NB4 (cell line): ENCODE results near the gene CLCN7.

ENCODE experiments used
- MYC ChIP-seq: IDR thresholded peaks from 2 replicates; pipeline ENCODE4 v1.6.1; 2011; ENCODE audit warnings: low read depth, low read length
- POLR2A ChIP-seq: IDR thresholded peaks from 2 replicates; pipeline ENCODE4 v1.6.1; 2011; ENCODE audit warnings: mild to moderate bottlenecking; ENCODE audit not compliant: insufficient read length; ENCODE audit errors: extremely low read depth

DNA sequence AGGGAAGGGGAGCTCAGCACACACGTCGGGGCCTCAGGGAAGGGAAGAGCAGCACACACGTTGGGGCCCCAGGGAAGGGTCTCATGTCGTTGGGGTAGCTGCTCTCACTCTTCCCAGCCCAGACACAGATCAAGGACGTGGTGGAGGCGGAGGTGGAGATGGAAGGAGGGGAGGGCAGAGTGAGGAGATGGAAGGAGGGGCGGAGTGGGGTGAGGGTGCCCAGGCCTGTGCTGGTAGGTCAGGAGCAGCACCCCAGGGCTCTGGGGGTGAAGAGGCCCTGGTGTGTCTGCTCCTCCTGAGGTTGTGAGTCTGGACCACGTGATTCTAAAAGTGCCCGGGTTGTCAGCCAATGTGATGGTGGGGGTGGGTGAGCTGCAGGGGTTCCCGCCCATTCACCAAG is 14.9 kb downstream of the CLCN7 start:
- no peak for TF ChIP-seq POLR2A
- TF ChIP-seq MYC, result no peak
